GM23248 (cell line): ENCODE results near the gene PRELP. TPM values are rescaled to one million over a fixed set of nuclear protein-coding genes. Genes with fewer than 3 reads are reported as not detected.

Experiments
- DNase-seq: peaks from one replicate; pipeline ENCODE4 v3.0.0-alpha.2; 2015
- H2AFZ ChIP-seq: fragments of 200-600 bp; sonication (generic); 2 replicates; pipeline ENCODE4 v1.6.1; 2016; ENCODE audit warnings: antibody characterized with exemption
- H3F3A ChIP-seq: fragments of 200-600 bp; sonication (generic); 2 replicates; pipeline ENCODE4 v1.6.1; 2016; ENCODE audit warnings: mild to moderate bottlenecking, antibody characterized with exemption, mixed run types; ENCODE audit not compliant: insufficient read depth
- H3K27ac ChIP-seq: fragments of 200-600 bp; sonication (generic); 2 replicates; pipeline ENCODE4 v1.5.1; 2016; ENCODE audit warnings: mild to moderate bottlenecking
- H3K27me3 ChIP-seq: fragments of 200-600 bp; sonication (generic); replicated peaks from 2 replicates; pipeline ENCODE4 v1.6.1; 2016; ENCODE audit warnings: mild to moderate bottlenecking; ENCODE audit not compliant: insufficient read depth
- H3K36me3 ChIP-seq: fragments of 200-600 bp; sonication (generic); 2 replicates; pipeline ENCODE4 v1.6.1; 2016; ENCODE audit warnings: low read depth, mild to moderate bottlenecking
- H3K4me1 ChIP-seq: fragments of 200-600 bp; sonication (generic); 2 replicates; pipeline ENCODE4 v1.6.1; 2016; ENCODE audit warnings: mild to moderate bottlenecking; ENCODE audit not compliant: insufficient read depth
- H3K4me2 ChIP-seq: fragments of 200-600 bp; sonication (generic); one replicate; pipeline ENCODE4 v1.6.1; 2016; ENCODE audit warnings: mild to moderate bottlenecking; ENCODE audit not compliant: unreplicated experiment
- H3K4me3 ChIP-seq: fragments of 200-600 bp; sonication (generic); 2 replicates; pipeline ENCODE4 v1.5.1; 2016; ENCODE audit warnings: mild to moderate bottlenecking
- H3K79me2 ChIP-seq: fragments of 200-600 bp; sonication (generic); 2 replicates; pipeline ENCODE4 v1.6.1; 2016; ENCODE audit warnings: mild to moderate bottlenecking; ENCODE audit not compliant: insufficient read depth
- H3K9ac ChIP-seq: fragments of 200-600 bp; sonication (generic); 2 replicates; pipeline ENCODE4 v1.6.1; 2016; ENCODE audit warnings: mild to moderate bottlenecking
- H3K9me2 ChIP-seq: fragments of 200-600 bp; sonication (generic); 2 replicates; pipeline ENCODE4 v1.6.1; 2016; ENCODE audit warnings: mixed run types, mild to moderate bottlenecking, moderate library complexity; ENCODE audit not compliant: insufficient read depth
- H3K9me3 ChIP-seq: fragments of 200-600 bp; sonication (generic); one replicate; pipeline ENCODE4 v1.6.1; 2017; ENCODE audit warnings: low read depth
- H4K20me1 ChIP-seq: fragments of 200-600 bp; sonication (generic); 2 replicates; pipeline ENCODE4 v1.6.0; 2016; ENCODE audit not compliant: insufficient read depth
- EZH2 ChIP-seq: fragments of 200-600 bp; sonication (generic); IDR thresholded peaks from 2 replicates; pipeline ENCODE4 v1.6.1; 2018; ENCODE audit warnings: antibody characterized with exemption, mild to moderate bottlenecking; ENCODE audit not compliant: insufficient read depth, poor library complexity, severe bottlenecking
- EZH2phosphoT487 ChIP-seq: fragments of 200-600 bp; sonication (generic); IDR thresholded peaks from 2 replicates; pipeline ENCODE4 v1.6.1; 2018; ENCODE audit warnings: antibody characterized with exemption, moderate library complexity, mild to moderate bottlenecking, low read depth; ENCODE audit not compliant: insufficient read depth
- WGBS, 2 experiments: methylation state at CpG; one replicate each; pipeline ENCODE4 v1.1.6; 2015 to 2017; ENCODE audit warnings: low lambda C conversion rate in 2 of 2, low coverage in 1 of 2; ENCODE audit errors: missing lambda C conversion rate in 2 of 2; 5-methylcytosine and 5-hydroxymethylcytosine counted together
- in situ Hi-C: fragments of 300-500 bp; cut with MboI; formaldehyde crosslinking; loops from 2 replicates; pipeline ENCODE4 v1.15.0; 2020
- polyA plus RNA-seq: library from polyadenylated mRNA; unstranded; fragments of >200 nt; fragmentation: Nextera tagmentation; extraction: Ambion mirVana; gene quantifications from 2 replicates; pipeline ENCODE4 v1.2.1, GENCODE V29; 2016
- total RNA-seq: library from RNA; depleted of rRNA; stranded (reverse); fragments of >200 nt; shearing (Covaris generic); gene quantifications from 2 replicates; pipeline ENCODE4 v1.2.3, GENCODE V29; 2014

PRELP gene
- total and polyA plus RNA-seq, 2 experiments from 2014 or later, result 0.32 to 1.6 TPM

DNA sequence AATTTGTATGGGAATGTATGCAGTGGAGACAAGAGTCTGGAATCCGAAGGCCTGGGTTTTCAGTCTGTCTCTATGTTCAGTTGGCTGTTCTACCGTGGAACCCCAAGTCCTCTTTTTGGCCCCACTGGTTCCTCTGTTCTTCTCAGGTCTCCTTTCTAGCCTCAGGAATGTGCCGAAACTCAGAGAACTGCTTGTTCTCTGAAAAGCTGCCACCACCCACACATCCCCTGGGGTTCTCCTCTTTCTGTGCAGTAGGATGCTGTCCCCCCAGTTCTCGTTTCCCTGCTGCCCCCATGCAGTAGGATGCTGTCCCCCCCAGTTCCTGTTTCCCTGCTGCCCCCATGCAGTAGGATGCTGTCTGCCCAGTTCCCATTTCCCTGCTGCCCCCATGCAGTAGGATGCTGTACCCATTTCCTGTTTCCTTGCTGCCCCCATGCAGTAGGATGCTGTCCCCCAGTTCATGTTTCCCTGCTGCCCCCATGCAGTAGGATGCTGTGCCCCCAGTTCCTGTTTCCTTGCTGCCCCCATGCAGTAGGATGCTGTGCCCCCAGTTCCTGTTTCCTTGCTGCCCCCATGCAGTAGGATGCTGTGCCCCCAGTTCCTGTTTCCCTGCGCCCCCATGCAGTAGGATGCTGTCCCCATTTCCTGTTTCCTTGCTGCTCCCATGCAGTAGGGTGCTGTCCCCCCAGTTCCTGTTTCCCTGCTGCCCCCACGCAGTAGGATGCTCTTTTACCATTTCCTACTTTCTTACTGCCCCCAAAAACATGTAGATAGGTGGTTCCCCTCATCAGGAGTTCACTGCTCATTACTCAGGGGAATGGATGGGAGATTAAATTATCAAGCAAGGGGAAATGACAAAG lies 53.6 kb downstream of the PRELP start:
- no peaks in the 10 kb centered on the region for H3K9me2 ChIP-seq
- H3K9me3 ChIP-seq, result no peaks in the 10 kb centered on the region
- no peaks in the 10 kb centered on the region for H3K27me3 ChIP-seq
- peaks cover 13% of the 10 kb centered on the region for H3F3A ChIP-seq
- no peak for DNase-seq
- no peak overlapping the region for H3K4me3 ChIP-seq
- no peaks in the 10 kb centered on the region for H3K36me3 ChIP-seq
- H2AFZ ChIP-seq, result no peak overlapping the region
- H3K4me1 ChIP-seq, result peaks cover 18% of the 10 kb centered on the region
- TF ChIP-seq EZH2 (no peak), EZH2phosphoT487 (no peak)
- in situ Hi-C loops, result no loop called here
- H3K9ac ChIP-seq, result no peak overlapping the region
- H4K20me1 ChIP-seq, result no peaks in the 10 kb centered on the region
- no peaks in the 10 kb centered on the region for H3K79me2 ChIP-seq
- WGBS, 2 experiments, result 84 to 98% methylated on average over 4 to 6 of the region's 6 CpGs
- H3K4me2 ChIP-seq, result no peak overlapping the region
- H3K27ac ChIP-seq, result no peak overlapping the region

DNA sequence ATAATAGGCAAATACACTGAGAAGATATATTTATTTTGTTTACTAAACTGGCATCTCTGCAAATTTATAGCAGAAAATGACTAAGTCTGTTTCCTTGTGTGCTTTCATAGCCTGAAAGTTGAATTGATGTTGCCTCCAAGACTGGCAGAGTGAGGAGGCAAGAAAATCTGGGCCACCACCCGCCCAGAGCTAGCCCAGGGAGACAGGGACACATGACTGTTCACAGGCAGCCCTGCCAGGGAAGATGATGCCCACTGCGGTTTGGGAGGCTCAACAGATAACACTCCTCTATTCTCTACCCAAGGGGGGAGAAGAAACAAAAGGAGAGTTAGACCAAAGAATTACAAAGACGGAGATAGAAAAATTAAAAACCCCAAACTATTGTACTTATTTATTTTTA lies 55.5 kb downstream of the PRELP start:
- Histone ChIP-seq H2AFZ (no peak overlapping the region), H3K79me2 (no peaks in the 10 kb centered on the region), H3K4me3 (no peak overlapping the region), H3K9ac (no peak overlapping the region), H3K4me1 (peaks cover 34% of the 10 kb centered on the region), H4K20me1 (no peaks in the 10 kb centered on the region), H3K36me3 (no peaks in the 10 kb centered on the region), H3K4me2 (no peak overlapping the region), H3K9me3 (no peaks in the 10 kb centered on the region), H3K27ac (no peak overlapping the region), H3F3A (peaks cover 30% of the 10 kb centered on the region), H3K9me2 (no peaks in the 10 kb centered on the region), H3K27me3 (no peaks in the 10 kb centered on the region)
- no peak for DNase-seq
- TF ChIP-seq EZH2, result no peak
- no peak for TF ChIP-seq EZH2phosphoT487
- WGBS, 2 experiments, result 71 to 73% methylated on average over 3 of the region's 3 CpGs
- in situ Hi-C loops, result no loop called here

DNA sequence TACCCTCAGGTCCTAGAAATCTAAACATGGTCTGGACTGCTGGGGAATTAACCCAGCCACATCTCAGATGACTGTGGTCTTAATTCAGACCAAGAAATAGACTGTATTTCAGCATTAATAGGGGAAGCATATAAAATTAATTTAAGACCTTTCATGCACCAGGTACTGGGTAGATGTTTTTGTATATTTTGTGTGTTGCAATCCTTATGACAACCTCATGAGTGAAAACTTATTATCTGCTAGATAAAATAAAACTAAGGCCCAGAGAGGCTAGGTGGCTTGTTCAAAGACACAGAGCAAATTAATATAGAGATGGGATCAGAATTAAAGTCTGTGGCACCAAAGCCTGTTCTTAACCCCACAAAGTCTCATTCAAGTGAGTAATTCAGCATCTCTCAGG lies 58.4 kb downstream of the PRELP start:
- Histone ChIP-seq H3K4me2 (peak overlapping the region; percentile 63), H3K36me3 (no peaks in the 10 kb centered on the region), H3K9ac (peak overlapping the region; percentile 54), H3K4me3 (peak overlapping the region; percentile 35; the same call in 1 of the 2 replicates), H3K9me3 (no peaks in the 10 kb centered on the region), H3K27ac (peak overlapping the region; percentile 82), H3K79me2 (no peaks in the 10 kb centered on the region), H3K27me3 (no peaks in the 10 kb centered on the region), H2AFZ (peak overlapping the region; percentile 47; the same call in 1 of the 2 replicates), H4K20me1 (no peaks in the 10 kb centered on the region), H3K9me2 (no peaks in the 10 kb centered on the region), H3F3A (peaks cover 50% of the 10 kb centered on the region), H3K4me1 (peaks cover 46% of the 10 kb centered on the region)
- in situ Hi-C loops, result no loop called here
- DNase-seq, result no peak
- TF ChIP-seq EZH2phosphoT487, result no peak
- no peak for TF ChIP-seq EZH2

DNA sequence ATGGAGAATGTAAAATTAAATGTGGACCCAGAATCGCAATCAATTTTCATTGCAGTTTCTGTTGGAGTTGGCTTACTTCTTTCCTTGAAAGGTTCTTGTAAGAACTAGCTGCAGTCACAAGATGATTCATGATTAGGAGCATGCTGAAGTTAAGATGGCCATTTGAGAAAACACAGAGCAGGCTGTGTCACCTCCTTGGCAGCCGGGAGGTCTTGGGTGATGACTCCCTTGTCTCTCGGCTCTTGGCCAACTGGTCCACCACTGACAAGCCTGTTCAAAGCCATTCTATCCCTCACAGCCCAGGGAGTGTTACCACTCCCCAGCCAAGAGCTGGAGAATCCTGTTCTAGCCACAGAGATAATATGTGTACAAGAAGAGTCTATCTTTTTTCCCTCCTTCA lies 58.9 kb downstream of the PRELP start:
- Histone ChIP-seq H3K9me3 (no peaks in the 10 kb centered on the region), H3K4me2 (peak overlapping the region; percentile 63), H3K36me3 (no peaks in the 10 kb centered on the region), H3K79me2 (no peaks in the 10 kb centered on the region), H2AFZ (peak overlapping the region; percentile 47; the same call in 1 of the 2 replicates), H3K9ac (peak overlapping the region; percentile 54), H3F3A (peaks cover 50% of the 10 kb centered on the region), H3K4me3 (peak overlapping the region; percentile 35; the same call in 1 of the 2 replicates), H3K27ac (peak overlapping the region; percentile 82), H3K9me2 (no peaks in the 10 kb centered on the region), H3K4me1 (peaks cover 46% of the 10 kb centered on the region), H4K20me1 (no peaks in the 10 kb centered on the region), H3K27me3 (no peaks in the 10 kb centered on the region)
- TF ChIP-seq EZH2 (no peak), EZH2phosphoT487 (no peak)
- in situ Hi-C loops, result no loop called here
- 1 to 2% methylated on average over 3 of the region's 3 CpGs for WGBS, 2 experiments
- DNase-seq, result peak; percentile 98
